Lung (tissue), 12 donors: ENCODE measurements around the gene PRKCB. TPM values are rescaled to one million over a fixed set of nuclear protein-coding genes. Genes with fewer than 3 reads are reported as not detected.

Source experiments
- ATAC-seq: fragments of 200-7000 bp; cut with Tn5 transposase; one replicate; pipeline ENCODE4 v1.9.1; 2020; ENCODE audit warnings: moderate number of reproducible peaks; ENCODE audit not compliant: insufficient read depth, low FRiP score
- DNase-seq, 3 donors: peaks; one replicate each; pipeline ENCODE4 v3.0.0-alpha.2; 2013 to 2017
- H3K27ac ChIP-seq, 2 donors: one replicate each; pipeline ENCODE4 v1.5.1; 2013; ENCODE audit warnings: mild to moderate bottlenecking in 2 of 2, moderate library complexity in 2 of 2, control low read depth in 1 of 2, inconsistent platforms in 1 of 2, low read depth in 1 of 2, low read length in 1 of 2
- H3K27me3 ChIP-seq, 3 donors: one replicate each; pipeline ENCODE4 v1.5.1; 2013; ENCODE audit warnings: low read length in 2 of 3; ENCODE audit not compliant: control insufficient read depth in 3 of 3, insufficient read depth in 3 of 3
- H3K36me3 ChIP-seq, 4 donors: one replicate each; pipeline ENCODE4 v1.5.1; 2013; ENCODE audit warnings: low read length in 4 of 4, mild to moderate bottlenecking in 1 of 4, moderate library complexity in 1 of 4; ENCODE audit not compliant: control insufficient read depth in 4 of 4, insufficient read depth in 4 of 4
- H3K4me1 ChIP-seq, 5 donors: one replicate each; pipeline ENCODE4 v1.5.1; 2013; ENCODE audit warnings: low read length in 5 of 5, mild to moderate bottlenecking in 2 of 5, moderate library complexity in 1 of 5; ENCODE audit not compliant: control insufficient read depth in 5 of 5, insufficient read depth in 5 of 5
- H3K4me3 ChIP-seq: one replicate; pipeline ENCODE4 v1.5.1; 2013; ENCODE audit warnings: mild to moderate bottlenecking, control low read depth, moderate library complexity
- H3K9ac ChIP-seq, 2 donors: one replicate each; pipeline ENCODE4 v1.5.1; 2013; ENCODE audit warnings: low read length in 2 of 2, control low read depth in 1 of 2; ENCODE audit not compliant: insufficient read depth in 1 of 2
- H3K9me3 ChIP-seq, 4 donors: one replicate each; pipeline ENCODE4 v1.5.1; 2013; ENCODE audit warnings: low read length in 3 of 4, mild to moderate bottlenecking in 1 of 4, moderate library complexity in 1 of 4; ENCODE audit not compliant: control insufficient read depth in 4 of 4, insufficient read depth in 3 of 4
- WGBS, 2 donors: extraction: QIAGEN DNeasy Blood & Tissue Kit; methylation state at CpG; one replicate each; pipeline ENCODE4 v1.1.7; 2013; 5-methylcytosine and 5-hydroxymethylcytosine counted together
- polyA plus RNA-seq, 2 donors: library from polyadenylated mRNA; stranded (reverse); fragments of 200-250 nt; gene quantifications; one replicate each; pipeline ENCODE4 v1.2.1, GENCODE V29; 2013
- total RNA-seq, 2 donors: library from RNA; depleted of rRNA in 1 of 2; stranded (reverse); fragments of >200 nt in 1 of 2; gene quantifications; one replicate each; pipeline ENCODE4 v1.2.1, GENCODE V29; 2014 to 2021
- TF ChIP-seq, protein P1 (sequence below): IDR thresholded peaks from 2 replicates; pipeline ENCODE4 v1.5.1; 2012; ENCODE audit warnings: mild to moderate bottlenecking; ENCODE audit errors: control extremely low read depth, extremely low read depth
- donor health status: control.
- donor health status: control.
- donor health status: Bipolar disorder and iron deficiency.
- donor health status: healthy.
- donor health status: DM: yes; HTN: yes; CAD: no.

PRKCB gene
- total and polyA plus RNA-seq, 4 donors = 2.5 to 46.4 (median 21.8) TPM

DNA sequence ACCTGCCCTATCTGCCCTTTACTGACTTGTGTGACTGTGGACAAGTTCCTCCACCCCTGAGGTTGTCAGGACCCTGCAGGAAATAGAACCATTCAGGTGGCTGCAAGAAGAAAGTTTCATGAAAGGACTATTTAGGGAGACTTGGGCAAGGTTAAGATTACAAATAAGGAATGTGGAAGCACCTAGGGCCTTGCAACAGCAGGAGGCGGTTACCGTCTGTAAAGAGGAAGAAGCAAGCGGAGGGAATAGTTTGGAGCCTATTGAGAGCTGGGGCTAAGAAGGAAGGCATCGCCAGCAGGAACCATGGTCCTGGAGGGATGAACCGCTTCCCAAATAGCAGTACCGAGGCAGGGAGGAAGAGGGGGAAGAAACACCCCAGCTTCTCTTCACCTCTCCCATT is 132.4 kb downstream of the PRKCB start:
- H3K4me3 ChIP-seq = no peak overlapping the region
- no peak overlapping the region for H3K9ac ChIP-seq
- 41 to 73% methylated on average over 6 of the region's 6 CpGs for WGBS, 2 donors
- H3K27ac ChIP-seq = no peak overlapping the region
- peaks cover 0 to 10% (median under 1%) of the 10 kb centered on the region in 4 donors for H3K36me3 ChIP-seq
- no peak for ATAC-seq
- peaks cover 0 to 13% (median 0%) of the 10 kb centered on the region in 5 donors for H3K4me1 ChIP-seq
- TF ChIP-seq, protein P1, sequence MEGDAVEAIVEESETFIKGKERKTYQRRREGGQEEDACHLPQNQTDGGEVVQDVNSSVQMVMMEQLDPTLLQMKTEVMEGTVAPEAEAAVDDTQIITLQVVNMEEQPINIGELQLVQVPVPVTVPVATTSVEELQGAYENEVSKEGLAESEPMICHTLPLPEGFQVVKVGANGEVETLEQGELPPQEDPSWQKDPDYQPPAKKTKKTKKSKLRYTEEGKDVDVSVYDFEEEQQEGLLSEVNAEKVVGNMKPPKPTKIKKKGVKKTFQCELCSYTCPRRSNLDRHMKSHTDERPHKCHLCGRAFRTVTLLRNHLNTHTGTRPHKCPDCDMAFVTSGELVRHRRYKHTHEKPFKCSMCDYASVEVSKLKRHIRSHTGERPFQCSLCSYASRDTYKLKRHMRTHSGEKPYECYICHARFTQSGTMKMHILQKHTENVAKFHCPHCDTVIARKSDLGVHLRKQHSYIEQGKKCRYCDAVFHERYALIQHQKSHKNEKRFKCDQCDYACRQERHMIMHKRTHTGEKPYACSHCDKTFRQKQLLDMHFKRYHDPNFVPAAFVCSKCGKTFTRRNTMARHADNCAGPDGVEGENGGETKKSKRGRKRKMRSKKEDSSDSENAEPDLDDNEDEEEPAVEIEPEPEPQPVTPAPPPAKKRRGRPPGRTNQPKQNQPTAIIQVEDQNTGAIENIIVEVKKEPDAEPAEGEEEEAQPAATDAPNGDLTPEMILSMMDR = no peak
- no peak for DNase-seq
- H3K27me3 ChIP-seq = no peaks in the 10 kb centered on the region
- no peaks in the 10 kb centered on the region for H3K9me3 ChIP-seq

DNA sequence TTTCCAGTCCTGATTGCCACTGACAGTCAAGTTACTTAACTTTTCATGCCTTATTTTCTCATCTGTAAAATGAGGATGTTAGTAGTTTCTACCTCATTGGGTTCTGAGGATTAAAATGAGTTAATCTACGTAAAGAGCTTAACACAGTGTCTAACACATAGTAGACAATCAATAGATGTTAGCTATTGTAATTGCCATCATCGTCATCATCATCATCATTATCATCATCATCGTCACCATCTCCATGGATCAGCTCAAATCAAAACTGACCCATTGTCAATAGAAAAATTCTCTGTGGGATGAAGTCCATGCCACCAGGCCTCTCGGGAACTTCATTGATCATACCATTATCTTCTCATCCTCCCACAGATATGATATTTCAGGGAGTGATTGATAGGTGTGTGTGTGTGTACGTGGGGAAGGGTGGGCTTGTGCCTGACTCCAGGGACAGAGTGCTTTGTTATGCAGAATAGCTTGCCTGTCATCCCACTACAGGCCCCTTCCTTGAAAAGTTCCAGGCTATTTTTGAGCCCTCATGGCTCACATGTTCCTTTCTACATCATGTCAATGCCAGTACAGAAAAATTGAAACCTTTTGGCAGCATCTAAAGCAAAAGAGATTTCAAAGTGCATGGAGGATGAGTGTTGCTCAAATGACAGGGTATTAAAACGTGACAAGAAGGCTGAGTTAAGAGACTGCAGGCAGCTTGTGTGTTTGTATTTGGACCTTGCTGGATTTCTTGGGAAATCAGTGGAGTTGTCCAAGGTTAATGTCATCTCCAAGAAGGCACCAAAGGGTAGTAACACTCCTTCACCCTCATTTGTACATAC is 133.9 kb downstream of the PRKCB start:
- no peak overlapping the region for H3K27ac ChIP-seq
- H3K9ac ChIP-seq = no peak overlapping the region
- peaks cover 0 to 13% (median 0%) of the 10 kb centered on the region in 5 donors for H3K4me1 ChIP-seq
- no peaks in the 10 kb centered on the region for H3K9me3 ChIP-seq
- H3K27me3 ChIP-seq = no peaks in the 10 kb centered on the region
- ATAC-seq (no peak), DNase-seq (no peak)
- H3K36me3 ChIP-seq = peaks cover 0 to 7% (median under 1%) of the 10 kb centered on the region in 4 donors
- H3K4me3 ChIP-seq = no peak overlapping the region
- TF ChIP-seq, protein P1 = no peak
- 73 to 88% methylated on average over 6 of the region's 6 CpGs for WGBS, 2 donors

DNA sequence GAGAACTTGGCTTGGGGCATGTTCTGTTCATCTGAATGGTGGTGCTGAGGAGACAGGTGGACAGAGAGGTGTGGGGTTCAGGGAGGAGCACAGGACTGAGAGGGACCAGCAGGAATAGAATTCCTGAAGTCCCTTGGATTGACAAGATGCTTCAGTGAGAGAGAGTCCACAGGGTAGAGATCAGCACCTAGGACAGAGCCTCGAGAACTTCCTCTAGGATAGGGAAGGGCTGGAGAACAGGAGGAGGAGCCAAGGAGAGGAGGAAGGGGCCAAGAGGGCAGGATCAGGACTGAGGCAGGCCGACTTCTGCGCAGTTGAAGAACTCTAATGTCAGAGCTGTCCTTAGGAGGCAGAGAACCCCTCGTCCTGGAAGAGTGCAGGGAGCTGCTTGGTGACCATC is 138.4 kb downstream of the PRKCB start:
- H3K27me3 ChIP-seq = no peaks in the 10 kb centered on the region
- no peak overlapping the region for H3K4me3 ChIP-seq
- H3K27ac ChIP-seq = no peak overlapping the region
- no peak overlapping the region for H3K9ac ChIP-seq
- TF ChIP-seq, protein P1 = no peak
- ATAC-seq = no peak
- peak; percentile 23 to 60 (median 34) for DNase-seq
- H3K9me3 ChIP-seq = peaks cover 0 to 1% (median 0%) of the 10 kb centered on the region in 4 donors
- H3K4me1 ChIP-seq = peaks cover 0 to 11% (median 0%) of the 10 kb centered on the region in 5 donors
- peaks cover 0 to 3% (median under 1%) of the 10 kb centered on the region in 4 donors for H3K36me3 ChIP-seq
- WGBS, 2 donors = 45 to 59% methylated on average over 4 of the region's 4 CpGs
